C1 segment of cervical spinal cord (tissue), 14 donors: ENCODE measurements around the gene AGBL1.
"Not testable (repeated sequence)": the region's sequence is repeated elsewhere in the genome, so short reads cannot be mapped to it uniquely, and the experiment has no call there.

ENCODE experiments used
- DNase-seq, 14 donors: peaks; one replicate each; lab custom pipeline; 2025; lab: John Stamatoyannopoulos, UW

Gene AGBL1

DNA sequence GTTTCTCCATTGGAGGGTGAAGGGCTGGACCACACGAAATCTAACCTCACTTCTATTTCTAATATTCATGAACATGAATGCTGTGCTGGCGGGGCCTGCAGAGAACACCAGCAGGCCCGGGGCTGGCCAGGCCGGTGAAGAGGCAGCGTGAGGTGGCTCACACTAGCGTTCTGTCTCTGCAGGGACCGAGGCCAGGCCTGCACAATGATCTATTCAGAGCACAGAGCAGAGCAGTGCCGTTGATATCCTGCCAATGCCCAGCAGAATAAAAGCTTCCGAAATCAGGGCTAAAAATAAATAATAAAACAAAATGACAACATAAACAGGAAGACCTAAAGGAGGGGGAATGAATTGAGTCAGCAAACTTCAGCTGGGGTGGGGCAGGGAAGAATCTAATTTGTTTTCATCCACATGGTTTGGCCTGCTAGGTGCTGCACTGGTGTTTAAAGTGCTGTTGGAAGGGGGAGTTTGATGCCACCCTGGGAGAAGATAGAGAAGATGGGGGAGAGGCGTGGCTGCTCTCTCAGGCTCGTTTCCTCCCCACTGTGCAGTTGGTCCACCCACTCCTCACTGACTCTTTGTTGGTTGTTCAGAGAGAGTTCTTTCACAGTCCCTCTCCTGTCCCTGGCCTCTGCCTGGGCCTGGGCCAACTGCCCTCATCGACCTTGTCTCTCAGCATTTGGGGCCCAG is 837.1 kb downstream of the AGBL1 start:
- DNase-seq, result peak in 13 of 14 donors; percentile 30 to 98 (median 85)

DNA sequence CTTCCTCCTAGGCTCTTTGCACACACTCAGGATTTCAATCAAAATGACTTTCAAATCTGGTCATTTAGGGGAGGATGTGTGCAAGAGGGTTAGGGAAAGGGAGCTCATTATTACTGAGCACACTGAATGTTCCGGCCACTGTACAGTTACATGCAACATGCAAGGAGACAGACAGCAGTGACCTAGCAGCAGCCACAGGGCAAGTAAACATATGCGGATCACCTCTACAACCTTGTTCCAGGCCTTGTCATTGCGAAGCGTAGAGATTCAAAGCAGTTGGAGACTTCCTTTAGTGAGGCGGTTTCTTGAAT is 837.6 kb downstream of the AGBL1 start:
- no peak for DNase-seq

DNA sequence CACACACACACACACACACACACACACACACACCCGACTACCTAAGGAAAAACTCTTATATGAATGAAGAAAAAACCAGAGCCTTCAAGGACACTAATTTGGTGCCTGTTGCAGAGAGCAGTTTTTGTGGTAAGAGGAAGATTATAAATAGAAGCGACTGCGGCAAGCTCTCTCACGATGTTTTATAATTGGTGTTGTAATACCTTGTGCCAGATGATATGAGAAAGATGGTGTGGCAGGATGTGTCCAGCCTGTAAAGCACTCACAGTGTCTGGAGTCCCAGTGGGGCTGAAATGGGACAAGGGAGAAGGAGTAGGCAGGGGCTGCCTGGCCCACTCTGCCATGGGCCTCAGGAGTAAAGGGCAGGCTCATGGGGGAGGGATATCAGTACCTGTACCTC is 839.9 kb downstream of the AGBL1 start:
- no peak for DNase-seq

DNA sequence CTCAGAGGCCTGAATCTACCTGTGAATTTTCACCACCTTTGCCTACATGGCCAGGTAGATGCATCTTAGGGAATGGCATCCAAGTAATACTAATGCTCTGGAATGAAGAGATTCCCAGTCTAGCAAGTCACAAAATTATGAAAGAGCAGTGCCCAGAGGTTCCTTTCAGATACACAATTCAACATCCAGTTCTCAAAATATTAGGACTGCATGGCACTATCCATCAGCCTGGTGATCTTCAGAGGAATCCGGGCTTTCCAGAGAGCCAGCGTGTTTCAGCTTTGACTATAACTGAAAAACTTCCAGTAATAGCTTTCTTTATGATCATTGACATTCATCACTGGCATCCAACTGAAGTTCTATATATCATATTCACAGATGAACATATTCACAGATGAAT is 849.8 kb downstream of the AGBL1 start:
- no peak for DNase-seq

DNA sequence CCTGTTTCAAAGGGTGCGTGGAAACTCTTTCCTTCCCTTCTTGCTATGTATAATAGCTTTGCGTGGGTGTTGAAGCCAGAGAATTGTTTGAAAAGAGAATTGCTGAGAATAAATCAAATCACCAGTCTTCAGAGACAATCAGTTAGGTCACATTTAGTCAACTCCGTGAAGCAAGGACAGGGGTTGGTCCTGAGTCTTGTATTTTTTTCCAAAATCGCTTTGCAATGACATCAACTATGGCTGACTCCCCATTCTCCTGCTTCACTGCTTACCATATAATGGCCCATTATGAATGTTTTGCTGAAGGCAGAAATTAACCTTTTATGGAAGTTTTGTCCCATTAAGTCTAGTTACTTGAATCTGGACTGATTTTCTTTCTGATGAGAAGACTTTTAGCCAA is 852.8 kb downstream of the AGBL1 start:
- no peak for DNase-seq

DNA sequence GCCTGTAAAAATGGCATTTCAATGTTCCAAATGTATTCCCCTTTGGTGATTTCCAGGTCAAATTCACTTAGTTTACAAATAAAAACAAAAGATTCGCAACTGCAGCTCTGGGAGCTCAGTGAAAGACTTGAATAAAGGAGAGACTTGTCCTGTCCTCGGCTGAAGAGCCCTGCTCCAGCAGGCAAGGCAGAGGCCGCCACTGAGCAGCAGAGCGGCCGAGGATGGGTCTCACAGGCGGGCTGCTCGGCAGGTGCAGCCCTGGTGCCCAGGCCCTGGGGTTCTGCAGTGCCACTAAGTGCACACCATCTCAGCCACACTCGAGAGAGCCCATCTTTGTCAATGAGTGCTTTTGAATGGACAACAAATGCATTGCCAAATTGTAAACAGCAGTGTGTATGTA is 856.2 kb downstream of the AGBL1 start:
- DNase-seq, result peak in 2 of 14 donors; percentile 4 to 8

DNA sequence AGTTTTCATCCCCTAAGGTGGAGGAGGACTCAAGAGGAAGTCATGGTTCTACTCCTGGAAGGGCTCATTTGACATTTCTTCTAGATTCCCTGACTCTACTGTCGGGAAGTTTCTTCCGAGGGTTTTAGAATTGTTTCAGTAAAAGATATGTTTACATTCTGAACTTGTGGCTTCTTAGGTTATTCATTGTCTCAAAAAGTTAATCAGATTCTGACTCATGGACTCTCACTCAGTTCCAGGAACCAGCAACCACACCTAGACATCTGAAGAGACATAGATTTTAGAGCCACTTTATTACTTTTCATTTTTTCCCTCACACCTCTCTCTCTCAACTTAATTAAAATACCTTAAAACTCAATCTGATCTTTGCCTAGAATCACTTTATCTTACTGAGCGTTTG is 862.6 kb downstream of the AGBL1 start:
- DNase-seq, result no peak

DNA sequence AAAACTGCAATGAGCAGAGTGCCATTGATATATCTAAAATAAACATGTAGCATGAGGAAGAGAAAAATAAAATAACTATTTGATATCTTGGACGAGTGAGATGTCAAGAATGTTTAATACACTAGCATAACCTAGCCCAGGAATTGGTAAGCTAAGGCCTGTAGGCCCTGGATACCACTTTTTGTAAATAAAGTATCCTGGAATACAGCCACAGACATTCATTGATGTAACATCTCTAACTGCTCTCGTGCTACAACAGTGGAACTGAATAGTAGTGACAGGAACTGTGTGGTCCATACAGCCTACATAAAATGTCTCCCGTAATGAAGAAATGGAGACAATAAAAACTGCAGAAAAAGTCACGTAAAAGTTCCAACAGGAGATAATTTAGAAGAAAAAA is 869.0 kb downstream of the AGBL1 start:
- no peak for DNase-seq

DNA sequence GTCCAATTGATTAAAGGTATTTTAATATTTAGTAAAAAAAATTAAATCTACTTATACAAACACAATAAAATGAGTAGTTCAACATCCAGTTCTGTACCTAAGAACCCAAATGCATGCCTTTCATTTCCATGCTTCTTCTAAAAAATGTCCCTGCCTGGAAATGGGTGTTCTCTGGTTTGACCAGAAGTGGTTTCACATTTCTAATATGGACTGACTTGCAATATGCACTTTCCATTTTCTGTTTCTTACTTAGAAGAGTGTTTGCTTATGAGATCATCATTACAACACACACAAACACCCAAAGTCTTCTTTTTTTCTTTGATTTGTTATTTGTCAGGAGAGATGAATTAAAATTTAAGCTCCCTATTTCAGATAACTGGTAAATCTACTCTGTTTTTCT is 879.6 kb downstream of the AGBL1 start:
- DNase-seq, result no peak

DNA sequence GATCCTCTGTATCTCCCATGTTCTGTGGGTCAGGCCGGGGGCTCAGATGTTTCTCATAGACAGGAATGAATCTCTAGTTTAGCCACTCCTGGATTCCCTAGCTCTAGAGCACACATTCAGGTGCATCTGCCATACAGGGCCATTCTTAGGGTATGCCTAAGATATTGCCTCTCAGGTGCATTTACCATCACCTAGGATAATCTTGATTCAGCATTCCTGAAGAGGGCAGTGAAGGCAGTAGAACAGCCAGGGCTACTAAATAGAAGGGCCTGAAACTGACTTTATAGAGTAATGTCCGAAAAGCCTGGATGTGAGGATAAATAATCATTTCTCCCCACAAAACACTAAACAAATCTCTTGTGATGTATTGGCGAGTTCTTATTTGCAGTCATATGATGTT is 882.0 kb downstream of the AGBL1 start:
- no peak for DNase-seq

DNA sequence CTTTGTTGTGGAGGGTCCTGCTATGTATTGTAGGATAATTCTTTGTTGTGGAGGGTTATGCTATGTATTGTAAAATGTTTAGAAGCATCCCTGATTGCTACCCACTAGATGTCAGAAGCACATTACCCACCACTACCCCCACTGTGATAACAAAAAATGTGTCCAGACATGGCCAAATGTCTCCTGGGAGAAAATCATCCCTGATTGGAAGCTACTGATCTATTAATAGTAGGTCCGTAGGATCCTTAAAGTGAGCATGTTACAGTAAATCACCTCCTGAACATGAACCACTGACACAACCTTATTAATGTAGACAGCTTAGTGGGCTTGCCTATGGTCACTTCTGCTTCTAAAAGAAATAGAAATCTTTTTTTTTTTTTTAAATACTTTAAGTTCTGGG is 884.6 kb downstream of the AGBL1 start:
- DNase-seq, result no peak

DNA sequence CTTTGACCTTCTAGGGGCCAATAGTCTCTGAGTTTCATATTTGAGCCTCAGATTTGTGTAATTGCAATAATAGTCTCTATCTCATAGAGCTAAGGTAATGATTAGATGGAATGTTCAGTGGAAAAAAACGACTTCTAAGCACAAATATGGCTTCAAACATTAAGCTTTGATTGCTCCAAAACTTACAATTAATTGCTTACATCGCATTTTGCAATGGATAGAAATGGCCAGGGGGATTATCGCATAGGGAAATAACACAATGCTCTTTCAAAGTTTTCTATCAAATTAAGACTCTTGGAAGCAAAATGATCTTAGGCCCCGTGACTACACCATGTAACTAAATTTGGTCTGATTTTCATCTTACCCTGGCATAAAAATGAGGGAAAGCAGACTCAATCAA is 888.6 kb downstream of the AGBL1 start:
- DNase-seq, result no peak

DNA sequence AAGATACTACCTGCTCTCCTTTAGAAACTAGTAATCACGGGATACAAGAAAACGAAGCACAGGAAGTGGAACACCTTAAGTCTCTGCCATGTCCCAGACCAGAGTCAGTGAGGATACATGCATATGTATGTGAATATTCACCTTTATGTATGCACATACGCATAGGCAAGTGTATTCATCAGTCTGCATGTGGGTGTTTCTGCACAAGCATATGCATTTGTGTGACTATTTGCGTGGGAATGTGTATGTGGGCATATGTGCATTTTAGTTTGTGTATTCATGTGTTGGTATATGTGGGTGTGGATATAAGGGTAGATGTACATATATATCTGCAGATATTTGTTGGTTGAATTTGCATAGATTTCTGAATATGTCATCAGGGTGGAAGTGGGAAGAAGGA is 889.7 kb downstream of the AGBL1 start:
- DNase-seq, result no peak

DNA sequence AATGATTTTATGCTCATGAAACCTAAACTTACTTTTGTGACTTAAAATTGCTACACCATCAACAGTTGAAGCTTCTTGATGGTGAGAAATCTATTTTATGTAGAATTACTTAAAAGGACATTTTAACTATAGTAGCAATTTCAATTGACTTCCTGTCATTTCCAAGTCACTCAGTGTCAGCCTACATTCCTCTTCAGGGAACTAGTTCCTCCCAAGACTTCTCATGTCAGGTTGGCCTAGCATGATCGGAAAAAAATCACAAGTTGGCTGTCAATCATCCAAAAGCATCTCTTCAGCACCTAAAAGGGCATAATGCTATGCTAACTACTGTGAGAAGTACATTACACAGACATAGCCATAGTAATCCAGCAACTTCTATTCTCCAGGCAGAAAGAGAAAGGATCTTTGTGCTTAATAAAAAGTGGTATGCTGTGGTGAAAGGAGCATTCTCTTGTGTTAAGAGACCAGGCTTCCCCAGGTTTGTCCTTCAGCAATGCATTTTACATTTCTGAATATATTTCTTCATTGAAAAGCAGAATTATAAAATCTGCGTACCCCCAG is 893.7 kb downstream of the AGBL1 start:
- no peak for DNase-seq

DNA sequence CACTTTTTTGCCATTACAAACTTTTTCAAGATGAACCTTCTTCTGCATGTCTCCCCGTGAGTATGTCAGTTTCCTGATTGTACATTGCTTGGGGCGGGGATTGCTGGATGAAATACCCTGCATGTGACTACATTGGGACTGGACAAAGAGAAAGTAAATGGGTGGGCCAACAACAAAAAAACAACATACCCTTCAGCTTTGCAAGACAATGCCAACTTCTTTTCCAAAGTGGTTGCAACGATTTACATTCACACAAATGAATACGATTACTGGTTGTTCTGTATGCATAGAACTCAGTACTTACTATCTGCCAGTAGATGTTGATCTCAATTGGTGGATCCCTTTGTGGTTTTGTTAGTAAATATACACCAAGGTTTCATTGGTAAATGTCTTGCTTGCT is 908.4 kb downstream of the AGBL1 start:
- no peak for DNase-seq

DNA sequence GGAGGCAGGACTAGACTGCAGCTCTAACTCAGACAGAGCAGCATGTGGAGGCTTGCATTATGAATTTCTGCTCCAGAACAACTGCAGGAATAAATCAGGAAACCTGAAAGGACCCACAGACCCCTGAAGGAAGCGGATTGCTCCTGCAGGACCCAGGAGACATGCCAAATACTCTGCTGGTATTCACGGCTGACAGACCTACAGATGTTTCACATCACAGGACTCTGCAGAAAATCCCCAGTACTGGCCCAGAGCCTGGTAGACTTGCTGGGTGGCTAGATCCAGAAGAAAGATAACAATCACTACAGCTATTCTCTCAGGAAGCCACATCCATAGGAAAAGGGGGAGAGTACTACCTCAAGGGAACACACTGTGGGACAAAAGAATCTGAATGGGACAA is 942.1 kb downstream of the AGBL1 start:
- DNase-seq, result no peak

DNA sequence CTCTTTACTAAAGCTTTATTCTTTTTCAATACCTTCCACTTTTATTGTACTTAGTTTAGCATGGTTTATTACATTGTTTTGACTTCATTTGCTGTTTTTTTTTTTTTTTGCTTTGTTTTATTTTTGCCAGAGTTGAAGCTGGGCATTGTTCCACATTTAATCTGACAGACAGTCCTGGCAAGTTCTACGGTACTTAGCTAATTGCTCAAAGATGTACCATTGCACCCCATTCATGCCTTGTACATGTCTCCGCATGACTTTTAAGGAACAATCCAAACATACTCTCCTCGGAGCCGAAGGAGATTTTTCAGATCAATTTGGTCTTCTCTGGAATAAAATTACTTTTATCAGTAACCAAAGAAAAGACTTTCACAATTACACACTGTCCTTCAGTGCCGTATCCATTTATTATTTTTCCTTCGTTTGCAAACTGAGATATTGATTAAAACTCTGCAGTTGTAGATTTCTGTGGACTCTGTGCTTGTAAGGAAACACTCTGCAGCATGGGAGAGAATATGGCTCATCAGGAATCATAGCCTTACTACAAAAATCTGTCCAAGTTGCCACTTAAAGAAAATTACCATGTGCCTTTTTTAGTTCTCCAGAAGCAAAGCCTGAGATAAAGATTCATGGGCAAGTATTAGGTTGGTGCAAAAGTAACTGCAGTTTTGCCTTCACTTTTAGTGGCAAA is 952.0 kb downstream of the AGBL1 start:
- DNase-seq, result no peak

DNA sequence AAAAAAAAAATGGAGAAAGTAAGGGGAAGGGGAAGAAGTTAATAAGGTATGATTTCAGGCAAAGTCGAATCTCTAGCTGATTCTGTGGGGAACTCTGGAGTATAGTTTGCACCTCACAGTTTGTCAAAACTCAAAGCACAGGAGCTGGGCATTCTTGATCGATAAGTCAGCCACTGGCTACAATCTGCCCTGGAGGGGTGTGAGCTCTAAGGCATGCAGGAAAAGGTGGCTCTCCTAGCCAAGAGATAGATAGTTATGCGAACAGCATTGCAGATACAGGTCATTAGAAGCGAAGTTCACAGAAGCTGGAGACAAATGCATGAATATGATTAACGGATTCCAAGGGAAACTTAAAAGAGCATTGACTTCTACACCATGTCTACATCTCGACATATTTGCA is 952.6 kb downstream of the AGBL1 start:
- DNase-seq, result no peak

DNA sequence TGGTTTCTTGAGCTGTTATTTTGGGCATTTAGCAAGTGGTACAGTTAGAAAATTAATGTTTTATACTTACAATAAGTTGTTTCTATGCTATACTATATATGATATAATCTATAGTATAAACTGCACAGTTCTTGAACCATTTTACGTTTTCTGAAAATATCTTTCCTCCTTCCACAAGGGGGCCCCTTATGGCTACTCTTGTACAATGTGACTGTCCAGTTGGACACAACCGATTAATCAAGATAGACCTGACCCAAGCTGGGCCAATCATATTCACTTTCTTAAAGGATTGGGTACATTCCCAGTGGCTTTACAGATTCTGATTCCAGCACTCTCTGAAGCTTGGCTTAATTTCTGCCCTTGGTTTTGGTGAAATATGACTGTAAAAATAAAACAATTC is 953.4 kb downstream of the AGBL1 start:
- no peak for DNase-seq

DNA sequence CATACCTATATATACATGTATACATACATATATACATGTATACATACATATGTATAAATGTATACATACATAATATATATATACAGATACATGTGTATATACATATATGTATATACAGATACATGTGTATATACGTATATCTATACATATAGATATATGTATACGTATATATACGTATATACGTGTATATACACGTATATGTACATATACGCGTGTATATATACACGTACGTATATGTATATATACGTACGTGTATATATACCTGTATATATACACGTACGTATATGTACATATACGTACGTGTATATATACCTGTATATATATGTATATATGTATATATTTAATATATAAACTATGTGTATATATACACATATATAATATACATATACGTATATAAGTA is 955.2 kb downstream of the AGBL1 start:
- no peak for DNase-seq

DNA sequence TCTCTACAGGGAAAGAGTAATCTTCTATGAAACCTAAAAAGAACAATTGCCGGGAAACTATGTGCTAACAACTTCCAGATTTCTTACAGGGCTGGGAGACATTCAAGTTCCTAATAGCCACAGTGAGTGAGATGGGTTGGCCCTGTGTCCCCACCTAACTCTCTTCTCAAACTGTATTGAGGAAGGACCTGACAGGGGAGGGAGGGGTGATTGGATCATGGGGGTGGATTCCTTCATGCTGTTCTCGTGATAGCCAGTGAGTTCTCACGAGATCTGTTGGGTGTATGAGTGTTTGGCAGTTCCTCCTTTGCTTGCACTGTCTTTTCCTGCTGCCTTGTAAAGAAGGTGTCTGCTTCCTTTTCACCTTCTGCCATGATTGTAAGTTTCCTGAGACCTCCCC is 958.7 kb downstream of the AGBL1 start:
- no peak for DNase-seq

DNA sequence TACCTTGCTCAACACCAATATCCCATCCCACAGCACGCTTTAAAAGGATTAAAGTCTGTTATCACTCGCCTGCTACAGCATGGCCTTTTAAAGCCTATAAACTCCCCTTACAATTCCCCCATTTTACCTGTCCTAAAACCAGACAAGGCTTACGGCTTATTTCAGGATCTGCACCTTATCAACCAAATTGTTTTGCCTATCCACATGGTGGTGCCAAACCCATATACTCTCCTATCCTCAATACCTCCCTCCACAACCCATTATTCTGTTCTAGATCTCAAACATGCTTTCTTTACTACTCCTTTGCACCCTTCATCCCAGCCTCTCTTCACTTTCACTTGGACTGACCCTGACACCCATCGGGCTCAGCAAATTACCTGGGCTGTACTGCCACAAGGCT is 962.9 kb downstream of the AGBL1 start:
- DNase-seq, result not testable (repeated sequence)

DNA sequence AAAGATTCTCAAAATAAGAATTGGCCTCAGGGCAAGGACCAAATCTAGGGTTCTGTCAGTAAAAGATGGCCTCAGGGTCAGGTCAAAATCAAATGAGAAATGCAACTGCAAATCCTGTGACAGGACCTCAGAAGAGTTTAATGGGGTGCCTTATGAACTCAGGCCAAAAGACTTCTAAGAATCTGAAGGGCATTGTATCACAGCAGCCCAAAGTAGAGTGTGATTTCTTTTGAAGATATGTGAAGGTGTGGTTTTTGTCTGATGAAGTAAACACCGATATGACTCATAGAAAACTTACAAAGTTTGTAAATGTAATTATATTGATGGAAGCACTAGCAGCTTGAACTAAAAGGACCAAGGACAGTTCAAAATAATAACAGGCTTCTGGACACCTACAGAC is 966.1 kb downstream of the AGBL1 start:
- no peak for DNase-seq
